ENCODE results near the gene PYGB.
"Not testable (repeated sequence)": the region's sequence is repeated elsewhere in the genome, so short reads cannot be mapped to it uniquely, and the experiment has no call there.

The PYGB gene

GRCh38 chr20:25310268-25310920 is 62.5 kb downstream of the PYGB start:
- peak; percentile 82 for TF ChIP-seq CTCF (IDR thresholded peaks at IDR 0.05; ENCODE audit: low read depth, low read length, missing control alignments)
- H3K4me3 ChIP-seq (ENCODE audit: low read depth, low read length): peak overlapping the region; percentile 22
- DNase-seq (ENCODE audit: low read depth): peak; percentile 50

GRCh38 chr20:25310921-25311728 is 63.2 kb downstream of the PYGB start:
- no peak for TF ChIP-seq CTCF (IDR thresholded peaks at IDR 0.05; ENCODE audit: low read depth, low read length, missing control alignments)
- no peak for DNase-seq (ENCODE audit: low read depth)
- H3K4me3 ChIP-seq (ENCODE audit: low read depth, low read length): peak overlapping the region; percentile 22; the same call in 1 of the 2 replicates

- H3K4me3 ChIP-seq (ENCODE audit: low read depth, low read length); DNase-seq (ENCODE audit: low read depth): not testable (repeated sequence)
Observed at GRCh38 chr20:25312716-25313115, 64.8 kb downstream of the PYGB start.

GRCh38 chr20:25313593-25313992 is 65.7 kb downstream of the PYGB start:
- no peak overlapping the region for H3K4me3 ChIP-seq (ENCODE audit: low read depth, low read length)
- DNase-seq (ENCODE audit: low read depth): no peak
- TF ChIP-seq CTCF (IDR thresholded peaks at IDR 0.05; ENCODE audit: low read depth, low read length, missing control alignments): no peak

- TF ChIP-seq CTCF (IDR thresholded peaks at IDR 0.05; ENCODE audit: low read depth, low read length, missing control alignments): no peak
- no peak for DNase-seq (ENCODE audit: low read depth)
Observed at GRCh38 chr20:25314497-25315417, 66.9 kb downstream of the PYGB start.

GRCh38 chr20:25315418-25316210 is 67.7 kb downstream of the PYGB start:
- H3K4me3 ChIP-seq (ENCODE audit: low read depth, low read length): no peak overlapping the region
- DNase-seq (ENCODE audit: low read depth): no peak
- TF ChIP-seq CTCF (IDR thresholded peaks at IDR 0.05; ENCODE audit: low read depth, low read length, missing control alignments): no peak

More at GRCh38 chr20:25314497-25315417, 66.9 kb downstream of the PYGB start:
- no peak overlapping the region for H3K4me3 ChIP-seq (ENCODE audit: low read depth, low read length)

All from GM12864 (cell line).